ENCODE measurements around the gene ATRAID.
"Not testable (repeated sequence)": the region's sequence is repeated elsewhere in the genome, so short reads cannot be mapped to it uniquely, and the experiment has no call there.

ATRAID gene

DNA sequence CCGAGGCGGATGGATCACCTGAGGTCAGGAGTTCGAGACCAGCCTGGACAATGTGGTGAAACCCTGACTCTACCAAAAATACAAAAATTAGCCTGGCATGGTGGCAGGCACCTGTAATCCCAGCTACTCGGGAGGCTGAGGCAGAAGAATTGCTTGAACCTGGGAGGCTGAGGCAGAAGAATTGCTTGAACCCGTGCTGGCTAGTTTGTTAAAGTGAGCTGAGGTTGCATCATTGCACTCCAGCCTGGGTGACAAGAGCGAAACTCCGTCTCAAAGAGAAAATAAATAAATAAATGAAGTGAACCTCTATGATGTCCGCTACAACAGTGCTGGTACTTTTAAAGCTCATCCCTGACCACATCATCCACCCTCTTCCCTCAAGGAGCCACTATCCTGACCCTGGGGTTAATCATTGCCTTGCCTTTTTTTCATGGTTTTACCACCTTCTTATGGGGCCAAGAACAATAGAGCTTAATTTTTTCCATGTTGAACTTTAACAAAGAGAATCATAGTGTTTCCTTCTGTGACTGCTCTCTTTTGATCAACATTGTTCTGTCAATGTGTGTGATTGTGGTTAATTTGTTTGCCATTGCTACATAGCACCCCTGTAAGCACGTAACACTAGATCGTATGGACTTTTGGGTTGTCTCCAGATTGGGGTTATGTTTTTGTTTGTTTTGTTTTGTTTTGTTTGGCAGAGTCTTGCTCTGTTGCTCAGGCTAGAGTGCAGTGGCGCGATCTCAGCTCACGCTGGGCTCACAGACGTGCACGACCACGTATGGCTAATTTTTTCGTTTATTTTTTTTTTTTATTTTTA, 17.1 kb upstream of the ATRAID start:
- no peak for DNase-seq

DNA sequence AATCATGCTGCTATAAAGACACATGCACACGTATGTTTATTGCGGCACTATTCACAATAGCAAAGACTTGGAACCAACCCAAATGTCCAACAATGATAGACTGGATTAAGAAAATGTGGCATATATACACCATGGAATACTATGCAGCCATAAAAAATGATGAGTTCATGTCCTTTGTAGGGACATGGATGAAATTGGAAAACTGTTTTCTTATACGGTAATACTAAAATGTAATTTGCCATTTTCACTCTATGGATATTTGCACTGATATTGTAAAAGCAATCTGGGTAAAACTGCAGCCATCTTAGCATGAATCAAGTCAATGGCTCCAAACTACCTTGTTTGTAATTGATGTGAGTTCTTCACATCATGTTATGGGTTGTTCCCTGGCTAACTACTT, 16.0 kb upstream of the ATRAID start:
- not testable (repeated sequence) for DNase-seq

DNA sequence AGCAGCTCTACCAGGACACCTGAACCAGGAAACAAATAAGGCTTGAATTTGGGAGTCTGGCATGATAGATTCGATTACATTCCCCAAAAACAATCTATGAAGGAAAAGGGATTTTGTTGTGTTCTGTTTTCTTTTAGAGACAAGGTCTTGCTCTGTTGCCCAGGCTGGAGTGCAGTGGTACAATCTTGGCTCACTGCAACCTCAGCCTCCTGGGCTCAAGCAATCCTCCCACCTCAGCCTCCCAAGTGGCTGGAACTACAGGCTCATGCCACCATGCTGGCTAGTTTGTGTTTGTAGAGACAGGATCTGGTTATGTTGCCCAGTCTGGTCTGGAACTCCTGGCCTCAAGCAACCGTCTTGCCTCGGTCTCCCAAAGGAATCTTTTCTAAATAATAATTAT, 13.8 kb upstream of the ATRAID start:
- not testable (repeated sequence) for DNase-seq

DNA sequence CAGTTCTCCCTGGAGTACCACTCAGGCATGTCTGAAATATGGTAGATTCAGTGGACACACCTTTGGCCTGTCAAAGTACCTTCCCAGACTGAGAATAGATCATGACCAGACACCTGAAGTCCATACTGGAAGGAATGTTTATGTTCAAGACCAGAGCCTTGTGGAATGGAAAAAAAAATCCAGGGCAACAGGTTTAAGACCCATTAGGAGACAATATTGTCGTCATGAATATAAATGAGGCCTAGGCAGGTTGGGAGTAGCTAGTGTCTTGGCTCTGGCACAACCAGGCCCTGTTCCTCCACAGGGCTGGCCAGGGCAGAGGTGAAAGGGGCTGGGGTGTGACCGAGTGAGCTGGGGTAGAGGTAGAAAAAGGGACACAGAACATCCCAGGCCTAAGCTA, 13.2 kb upstream of the ATRAID start:
- no peak for DNase-seq

DNA sequence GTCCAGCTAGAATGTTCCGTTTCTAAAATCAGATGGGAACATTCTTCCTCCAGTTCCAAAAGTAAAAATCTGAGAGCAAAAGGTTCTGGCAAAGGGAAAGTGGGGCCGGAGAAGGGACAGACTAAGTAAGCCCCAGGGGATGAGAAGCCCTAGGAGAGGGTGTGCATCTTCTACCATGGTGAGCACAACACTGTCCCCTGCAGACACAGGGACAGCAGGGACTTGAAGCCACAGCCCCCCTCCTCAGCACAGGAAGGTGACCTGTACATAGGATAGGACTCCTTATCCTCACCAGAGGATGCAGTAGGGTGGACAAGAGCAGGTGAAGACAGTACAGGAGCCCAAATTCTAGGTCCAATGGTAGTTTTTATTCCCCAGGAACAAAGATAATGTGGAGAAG, 12.6 kb upstream of the ATRAID start:
- DNase-seq = no peak

DNA sequence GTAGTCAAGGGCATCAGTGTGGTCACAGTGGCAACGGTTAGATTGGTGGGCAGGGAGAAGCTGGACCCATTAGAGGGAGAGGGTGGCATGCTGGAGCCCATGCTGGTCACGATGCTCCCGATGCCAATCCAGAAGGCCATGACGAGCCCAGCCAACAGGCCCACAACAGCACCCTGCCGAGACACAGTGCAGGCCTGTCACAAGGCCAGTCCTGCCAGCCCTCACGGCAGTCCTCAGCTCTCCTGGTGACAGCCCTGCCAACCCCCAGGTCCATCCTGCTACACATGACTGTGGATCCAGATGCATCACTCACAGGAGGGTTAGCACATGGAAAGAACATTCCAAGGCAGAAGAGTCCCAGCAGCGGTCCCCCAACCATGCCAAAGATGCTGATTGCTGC, 10.2 kb upstream of the ATRAID start:
- no peak for DNase-seq

DNA sequence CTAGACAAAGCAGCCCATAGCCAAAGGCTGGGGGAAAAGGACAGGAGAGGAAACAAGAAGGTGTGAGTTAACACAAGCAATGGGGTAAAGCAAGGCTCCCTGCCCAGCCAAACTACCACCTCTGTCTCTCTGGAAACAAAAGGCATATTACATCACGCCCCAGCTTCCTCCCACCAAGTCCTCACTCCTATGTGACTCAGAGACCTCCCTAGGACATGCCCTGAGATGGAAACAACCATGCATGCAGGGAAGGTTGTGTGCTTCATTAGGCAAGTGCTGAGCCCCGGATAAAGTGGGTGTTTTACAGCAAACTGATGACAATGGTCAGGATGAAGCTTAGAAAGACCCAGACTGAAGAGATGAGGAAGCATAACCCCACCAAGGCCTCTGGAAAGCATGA, 9.0 kb upstream of the ATRAID start:
- DNase-seq = peak; percentile 84 to 86 (median 84)

DNA sequence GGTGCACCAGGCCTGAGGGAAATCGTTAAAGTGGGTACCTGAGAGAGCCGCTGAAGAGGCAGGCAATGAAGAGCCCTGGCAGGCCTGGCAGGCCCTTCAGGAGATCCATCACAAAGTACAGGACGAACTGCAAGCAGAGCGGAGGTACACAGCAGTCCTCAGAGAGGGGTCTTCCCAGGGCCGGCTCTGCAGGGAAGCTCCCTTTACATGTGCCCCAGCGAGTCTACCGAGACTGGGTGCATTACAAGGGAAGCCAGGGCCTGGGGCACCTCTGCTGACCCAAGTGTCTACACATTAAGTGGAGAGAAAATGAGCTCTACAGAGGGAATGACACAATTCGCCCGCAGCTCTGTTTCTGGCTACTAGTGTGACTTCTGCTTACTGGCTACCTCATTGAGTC, 8.1 kb upstream of the ATRAID start:
- DNase-seq = no peak

DNA sequence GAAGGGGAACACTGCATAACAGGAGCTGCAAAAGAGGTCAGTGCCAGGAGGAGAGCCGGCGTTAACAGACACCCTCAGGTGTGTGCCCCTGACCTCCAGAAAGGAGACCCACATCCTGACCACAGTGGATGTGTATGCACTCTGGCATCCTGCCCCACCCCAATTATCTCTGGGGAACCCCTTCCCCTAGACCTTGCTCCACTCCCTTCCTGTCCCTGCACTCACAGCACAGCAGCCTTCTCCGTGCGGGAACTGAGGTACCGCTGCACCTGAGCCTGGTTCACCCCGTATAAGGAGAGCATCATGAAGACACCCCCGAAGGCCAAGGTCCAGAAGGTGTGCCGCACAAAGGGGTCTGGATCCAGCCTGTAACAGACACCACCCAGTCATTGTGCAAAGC, 7.3 kb upstream of the ATRAID start:
- no peak for DNase-seq

DNA sequence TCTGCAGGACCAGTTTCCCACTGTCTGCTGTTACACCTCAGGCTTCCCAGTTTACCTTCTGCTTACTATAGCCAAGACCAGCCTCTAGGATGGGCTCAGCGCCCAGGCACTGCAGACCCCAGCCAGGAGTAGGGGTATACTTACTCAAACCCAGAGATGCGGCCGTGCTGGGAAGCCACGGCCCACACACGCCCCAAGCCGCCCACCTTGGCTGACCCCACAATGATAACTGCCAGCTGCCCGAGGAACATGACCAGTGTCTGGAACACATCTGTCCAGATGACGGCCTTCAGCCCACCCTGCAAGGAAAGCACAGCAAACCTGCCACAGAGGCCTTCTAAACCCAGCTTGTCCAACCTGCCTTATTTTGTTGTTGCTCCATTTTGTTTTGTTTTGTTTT, 6.6 kb upstream of the ATRAID start:
- DNase-seq = no peak

DNA sequence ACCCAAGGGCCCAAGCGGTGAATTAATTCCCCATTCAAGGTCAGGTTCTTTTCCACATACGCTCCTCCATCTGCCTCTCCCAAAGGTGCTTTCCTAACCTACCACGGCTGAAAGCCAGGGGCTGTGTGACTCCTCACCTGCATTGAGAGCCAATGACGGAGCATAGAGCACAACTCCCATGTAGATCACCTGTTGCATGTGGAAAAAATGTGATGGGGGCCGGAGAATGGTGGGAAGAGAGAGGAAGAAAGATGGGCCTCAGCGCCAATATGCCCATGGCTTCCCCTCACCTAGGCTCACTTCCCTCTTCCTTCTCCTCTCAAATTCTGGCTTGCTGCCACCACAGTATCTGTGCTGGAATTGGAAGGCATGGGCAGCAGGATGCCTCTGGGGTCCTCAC, 5.5 kb upstream of the ATRAID start:
- no peak for DNase-seq

DNA sequence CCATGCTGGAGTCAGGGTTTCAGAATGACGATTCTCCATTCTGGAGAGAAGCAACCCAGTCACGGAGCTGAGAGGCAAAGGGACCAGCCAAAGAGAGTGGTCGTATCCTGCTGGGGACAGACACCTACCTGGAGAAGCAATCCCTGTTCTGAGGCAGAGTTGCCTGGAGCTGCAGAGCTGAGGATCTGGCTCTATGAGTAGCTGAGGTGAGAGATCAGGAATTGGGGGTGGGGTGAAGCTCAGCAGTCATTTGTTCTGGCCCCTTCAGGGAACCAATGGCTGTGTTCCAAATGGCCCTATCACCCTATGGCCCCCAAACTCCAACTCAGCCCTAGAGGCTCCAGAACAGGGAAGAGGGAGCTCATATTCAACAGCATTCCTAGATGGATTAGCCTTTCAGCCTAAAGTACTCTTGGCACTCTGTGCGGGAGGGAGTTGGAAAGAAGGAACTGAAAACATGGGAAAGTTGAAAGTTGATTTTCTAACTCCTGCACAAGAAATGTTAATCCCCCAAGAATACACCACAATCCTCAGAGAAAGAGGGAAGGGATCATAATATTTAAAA, 3.3 kb upstream of the ATRAID start:
- DNase-seq = no peak

DNA sequence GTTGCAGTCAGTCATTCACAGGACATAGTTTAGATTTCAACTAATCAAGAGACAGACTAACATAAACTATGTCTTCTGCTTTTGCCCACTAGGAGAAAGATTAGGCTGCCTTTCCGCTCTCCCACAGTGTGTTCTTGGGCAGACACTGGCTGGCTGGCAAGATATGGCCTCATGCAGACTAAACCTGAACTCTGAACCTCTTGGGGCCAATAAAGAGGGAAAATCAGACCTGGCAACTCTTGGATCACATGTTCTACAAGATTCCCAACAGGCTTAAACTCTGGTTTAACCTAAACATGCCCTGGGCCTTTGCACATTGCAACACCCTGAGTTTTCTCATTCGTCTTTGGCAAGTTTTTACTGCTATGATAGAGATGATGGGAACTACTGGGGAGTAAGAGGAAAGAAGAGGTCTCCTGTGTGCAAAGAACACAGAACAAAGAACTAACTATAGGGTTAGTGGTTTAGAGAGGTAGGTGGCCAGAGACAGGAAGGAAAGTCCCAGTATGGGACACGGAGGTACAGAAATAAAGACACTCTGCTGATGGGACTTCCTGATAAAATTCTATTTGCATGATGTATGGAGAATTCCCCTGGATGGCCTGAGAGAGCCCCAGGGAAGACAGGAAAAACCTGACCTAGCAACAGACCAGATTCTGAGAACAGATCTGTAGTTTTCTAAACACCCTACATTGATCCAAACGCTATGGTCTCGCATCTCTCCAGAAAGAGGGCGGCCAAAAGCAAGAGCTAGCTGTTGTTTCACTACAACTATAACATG, 2.0 kb upstream of the ATRAID start:
- DNase-seq = no peak

DNA sequence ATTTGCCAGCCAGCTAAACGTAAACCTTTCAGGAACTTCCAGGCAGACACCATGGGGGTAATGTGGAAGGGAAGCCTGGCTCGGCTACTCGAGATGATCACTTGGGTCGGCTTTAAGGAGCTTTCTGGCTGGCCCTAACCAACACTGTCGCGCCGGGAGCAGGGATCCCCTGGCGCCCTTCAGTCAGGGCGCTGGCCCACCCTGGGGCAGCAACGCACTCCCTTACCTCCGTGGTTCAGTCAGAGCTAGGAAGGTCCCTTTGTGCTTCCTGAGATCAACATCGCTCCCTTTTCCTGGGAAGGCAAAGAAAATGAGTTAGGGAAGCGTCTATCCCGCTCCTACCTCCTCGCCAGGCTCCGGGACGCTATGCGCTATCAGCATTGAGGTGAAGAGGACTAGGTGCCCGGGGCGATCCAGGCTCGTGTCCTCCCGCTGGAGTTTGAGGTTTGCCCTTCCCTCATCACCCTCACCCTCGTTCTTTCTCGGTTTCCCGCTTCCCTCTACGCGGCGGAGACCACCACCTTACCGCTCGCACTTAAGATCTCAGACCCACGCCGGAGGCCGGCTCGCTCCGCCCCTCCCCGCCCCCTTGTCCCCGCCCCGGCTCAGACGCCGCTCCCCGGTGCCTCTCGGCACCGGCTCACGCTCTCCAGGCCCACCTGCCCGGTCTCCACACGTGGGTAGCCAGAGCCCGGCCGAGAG, 449 bp upstream of the ATRAID start:
- DNase-seq = no peak

DNA sequence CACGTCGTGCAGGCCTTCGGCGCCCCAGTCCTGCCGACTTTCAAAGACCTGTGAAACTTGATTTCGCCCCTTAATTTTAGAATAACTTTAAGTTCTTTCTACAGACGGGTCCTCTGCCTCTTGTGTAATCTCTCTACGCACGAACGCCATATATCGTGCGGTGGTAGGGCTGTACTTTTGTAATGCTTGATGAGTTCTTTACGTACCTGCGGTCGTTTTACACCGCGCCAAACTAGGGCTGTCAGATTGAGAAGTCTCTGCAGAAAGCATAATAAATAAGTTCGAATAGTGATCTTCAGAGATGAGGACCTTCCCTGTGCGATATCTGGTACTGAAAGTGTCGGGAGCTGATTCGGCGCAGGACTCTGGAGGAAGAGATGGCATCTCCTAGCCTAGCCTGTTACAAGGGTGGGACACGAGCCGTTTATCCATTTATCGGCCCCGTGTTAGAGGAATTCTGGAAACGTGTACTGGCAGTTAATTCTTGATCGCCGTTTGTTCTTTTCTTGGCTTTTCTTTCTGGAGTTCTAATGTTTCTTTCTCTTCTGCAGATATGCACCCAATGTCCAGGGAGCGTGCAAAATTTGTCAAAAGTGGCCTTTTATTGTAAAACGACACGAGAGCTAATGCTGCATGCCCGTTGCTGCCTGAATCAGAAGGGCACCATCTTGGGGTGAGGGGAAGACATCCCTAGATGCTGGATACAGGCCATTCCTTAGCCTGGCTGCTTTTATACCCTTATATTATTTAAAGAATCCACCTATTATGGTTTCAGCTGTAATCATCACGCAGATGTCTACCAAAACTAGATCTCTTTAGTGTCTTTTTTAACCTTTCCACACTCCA, 1.0 kb downstream of the ATRAID start:
- peak in 2 of 3 donors; percentile 35 to 44 for DNase-seq

DNA sequence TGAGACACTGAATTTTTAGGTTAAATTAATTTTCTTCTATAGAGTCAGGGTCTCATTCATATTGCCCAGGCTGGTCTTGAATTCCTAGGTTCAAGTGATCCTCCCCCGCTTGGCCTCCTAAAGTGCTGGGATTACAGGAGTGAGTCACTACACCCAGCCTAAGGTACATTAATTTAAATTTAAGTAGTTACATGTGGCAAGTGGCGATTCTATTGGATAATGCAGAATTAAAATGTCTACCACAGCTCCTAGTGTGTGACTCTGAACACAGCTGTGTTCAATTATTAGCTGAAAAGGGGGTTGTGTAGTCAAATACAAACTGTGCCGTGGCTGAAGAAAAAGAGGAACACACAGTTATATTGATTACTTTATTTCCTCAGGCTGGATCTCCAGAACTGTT, 3.1 kb downstream of the ATRAID start:
- DNase-seq = no peak

DNA sequence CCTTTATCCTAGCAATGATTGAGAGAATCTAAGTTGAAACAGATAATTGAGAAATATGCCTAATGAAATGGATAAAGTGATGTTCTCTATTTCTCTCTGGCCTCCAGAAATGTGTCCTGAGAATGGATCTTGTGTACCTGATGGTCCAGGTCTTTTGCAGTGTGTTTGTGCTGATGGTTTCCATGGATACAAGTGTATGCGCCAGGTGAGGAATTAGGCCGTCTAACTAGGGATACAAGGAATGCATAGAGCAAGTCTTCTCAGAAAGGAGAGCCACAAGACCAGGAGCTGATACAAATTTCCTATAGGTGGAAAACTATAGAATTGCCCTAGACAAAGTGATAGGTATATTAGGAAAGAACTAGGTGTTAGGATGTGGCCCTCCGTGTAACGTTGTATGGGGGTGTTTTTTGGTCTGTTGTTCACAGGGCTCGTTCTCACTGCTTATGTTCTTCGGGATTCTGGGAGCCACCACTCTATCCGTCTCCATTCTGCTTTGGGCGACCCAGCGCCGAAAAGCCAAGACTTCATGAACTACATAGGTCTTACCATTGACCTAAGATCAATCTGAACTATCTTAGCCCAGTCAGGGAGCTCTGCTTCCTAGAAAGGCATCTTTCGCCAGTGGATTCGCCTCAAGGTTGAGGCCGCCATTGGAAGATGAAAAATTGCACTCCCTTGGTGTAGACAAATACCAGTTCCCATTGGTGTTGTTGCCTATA, 4.7 kb downstream of the ATRAID start:
- no peak for DNase-seq

DNA sequence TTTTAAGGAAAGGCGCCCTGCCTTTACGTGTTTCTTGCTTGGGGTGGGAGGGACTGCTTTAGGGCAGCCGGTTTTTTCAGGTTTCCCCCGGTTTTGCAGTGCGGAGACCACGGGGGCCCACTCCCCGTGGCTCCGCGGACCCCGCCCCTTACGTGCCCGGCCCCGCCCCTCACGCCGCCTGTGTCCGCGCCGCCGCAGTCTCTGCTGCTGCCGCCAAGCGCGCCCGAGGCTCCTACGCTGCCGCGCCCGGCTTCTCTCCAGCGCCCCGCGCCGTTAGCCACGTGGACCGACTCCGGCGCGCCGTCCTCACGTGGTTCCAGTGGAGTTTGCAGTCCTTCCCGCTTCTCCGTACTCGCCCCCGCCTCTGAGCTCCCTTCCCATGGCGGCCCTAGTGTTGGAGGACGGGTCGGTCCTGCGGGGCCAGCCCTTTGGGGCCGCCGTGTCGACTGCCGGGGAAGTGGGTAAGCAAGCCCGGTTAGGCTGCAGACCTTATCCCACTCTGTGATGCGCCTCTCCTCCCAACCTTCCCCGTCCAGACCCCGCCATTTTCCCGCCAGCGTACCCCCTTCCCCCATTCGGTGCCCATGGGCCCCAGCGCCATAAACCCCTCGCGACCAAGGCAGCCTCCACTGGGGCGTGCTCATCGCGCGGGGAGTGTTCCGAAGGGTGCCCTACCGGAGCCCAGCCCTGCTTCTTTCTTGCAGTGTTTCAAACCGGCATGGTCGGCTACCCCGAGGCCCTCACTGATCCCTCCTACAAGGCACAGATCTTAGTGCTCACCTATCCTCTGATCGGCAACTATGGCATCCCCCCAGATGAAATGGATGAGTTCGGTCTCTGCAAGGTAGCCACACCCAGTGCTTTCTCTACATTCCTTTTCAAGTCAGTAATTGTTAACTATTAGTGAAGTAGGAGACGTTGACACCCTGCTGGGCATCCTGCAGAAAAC, 5.6 kb downstream of the ATRAID start, which contains the start of gene CAD:
Gene CAD, plus strand, starts transcription at position 197 of the 949 bp plus-strand sequence. Its CDS starts 183 bp downstream, at position 380.
- DNase-seq = peak; percentile 88 to 97 (median 94)

DNA sequence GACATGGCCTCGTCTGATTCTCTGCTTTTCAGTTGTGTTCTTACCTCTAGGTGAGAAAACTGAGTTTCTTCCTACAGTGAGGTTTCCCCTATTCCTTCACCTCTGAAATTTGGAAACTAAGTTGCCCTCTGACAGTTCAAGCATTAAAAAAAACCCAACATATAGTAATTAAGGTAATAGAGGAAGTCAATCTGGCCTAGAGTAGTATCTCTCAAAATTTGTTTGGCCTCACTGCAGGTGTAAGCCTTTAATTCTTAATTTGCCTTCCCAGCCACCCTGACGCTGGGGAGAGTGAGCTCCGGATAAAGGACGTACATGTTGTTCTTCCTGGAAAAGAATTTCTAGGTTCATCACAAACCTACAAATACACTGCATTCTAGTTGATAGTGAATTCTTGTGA, 6.8 kb downstream of the ATRAID start:
- DNase-seq = no peak

DNA sequence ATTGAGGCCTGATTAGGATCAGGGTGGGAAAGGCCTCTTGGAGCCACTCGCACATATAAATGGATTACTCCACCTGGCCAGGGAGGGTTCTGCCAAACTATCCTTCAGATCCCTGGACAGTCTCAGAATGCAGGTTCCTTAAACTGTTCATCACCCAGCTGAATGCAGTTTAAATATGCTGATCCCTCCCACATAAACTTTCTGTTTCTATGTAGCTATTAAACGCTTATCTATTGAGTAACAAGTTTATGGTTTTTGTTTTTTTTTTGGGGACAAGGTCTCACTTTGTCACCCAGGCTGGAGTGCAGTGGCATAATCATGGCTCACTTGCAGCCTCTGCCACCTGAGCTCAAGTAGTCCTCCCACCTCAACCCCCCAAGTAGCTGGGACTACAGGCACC, 7.2 kb downstream of the ATRAID start:
- DNase-seq = no peak

Measured in suppressor macrophage treated with lipopolysaccharide for 1 hour (primary cell).